GM23338 (cell line): ENCODE data around the gene PLS1. TPM values are rescaled to one million over a fixed set of nuclear protein-coding genes. Genes with fewer than 3 reads are reported as not detected.

ENCODE experiments used
- ATAC-seq: fragments of 200-7000 bp; cut with Tn5 transposase; 3 replicates; pipeline ENCODE4 v1.9.1; 2020
- DNase-seq: peaks from one replicate; pipeline ENCODE4 v3.0.0-alpha.2; 2015; ENCODE audit warnings: low spot score
- H2AFZ ChIP-seq: fragments of 200-600 bp; sonication (generic); 2 replicates; pipeline ENCODE4 v1.8.0; 2016; ENCODE audit warnings: antibody characterized with exemption, mild to moderate bottlenecking, moderate library complexity
- H3F3A ChIP-seq: fragments of 200-600 bp; sonication (generic); replicated peaks from 2 replicates; pipeline ENCODE4 v1.8.0; 2017; ENCODE audit warnings: antibody characterized with exemption, mixed run types, low read depth
- H3K27ac ChIP-seq: fragments of 200-600 bp; sonication (generic); 2 replicates; pipeline ENCODE4 v1.6.1; 2016; ENCODE audit warnings: low read depth
- H3K27me3 ChIP-seq: fragments of 200-600 bp; sonication (generic); 2 replicates; pipeline ENCODE4 v1.8.0; 2016; ENCODE audit warnings: mild to moderate bottlenecking, mixed run types, moderate library complexity; ENCODE audit not compliant: insufficient read depth
- H3K36me3 ChIP-seq: fragments of 200-600 bp; sonication (generic); 2 replicates; pipeline ENCODE4 v1.8.0; 2016; ENCODE audit warnings: mild to moderate bottlenecking; ENCODE audit not compliant: insufficient read depth
- H3K4me1 ChIP-seq: fragments of 200-600 bp; sonication (generic); 2 replicates; pipeline ENCODE4 v1.8.0; 2016; ENCODE audit warnings: mild to moderate bottlenecking, moderate library complexity; ENCODE audit not compliant: insufficient read depth
- H3K4me2 ChIP-seq: fragments of 200-600 bp; sonication (generic); 2 replicates; pipeline ENCODE4 v1.7.1; 2017; ENCODE audit warnings: mixed run types
- H3K4me3 ChIP-seq: fragments of 200-600 bp; sonication (generic); 2 replicates; pipeline ENCODE4 v1.6.1; 2016; ENCODE audit warnings: mixed run types
- H3K79me2 ChIP-seq: fragments of 200-600 bp; sonication (generic); replicated peaks from 2 replicates; pipeline ENCODE4 v1.8.0; 2017; ENCODE audit warnings: mild to moderate bottlenecking; ENCODE audit not compliant: insufficient read depth
- H3K9me2 ChIP-seq: fragments of 200-600 bp; sonication (generic); 2 replicates; pipeline ENCODE4 v1.8.0; 2017; ENCODE audit not compliant: insufficient read depth
- H4K20me1 ChIP-seq: fragments of 200-600 bp; sonication (generic); replicated peaks from 2 replicates; pipeline ENCODE4 v1.8.0; 2017; ENCODE audit warnings: mild to moderate bottlenecking; ENCODE audit not compliant: insufficient read depth
- H3K27ac Mint-ChIP-seq: 2 replicates; pipeline ENCODE4 v1.8.0; 2020; ENCODE audit warnings: inconsistent platforms, mild to moderate bottlenecking, moderate library complexity, mixed read lengths
- H3K27me3 Mint-ChIP-seq: 3 replicates; pipeline ENCODE4 v1.8.0; 2022; ENCODE audit warnings: low read depth, mild to moderate bottlenecking, moderate library complexity, mixed read lengths, inconsistent platforms; ENCODE audit not compliant: insufficient read depth, poor library complexity
- H3K36me3 Mint-ChIP-seq: 3 replicates; pipeline ENCODE4 v1.8.0; 2021; ENCODE audit warnings: low read depth, mild to moderate bottlenecking, inconsistent platforms, moderate library complexity, mixed read lengths
- H3K4me1 Mint-ChIP-seq: 3 replicates; pipeline ENCODE4 v1.8.0; 2020; ENCODE audit warnings: mild to moderate bottlenecking, inconsistent platforms, mixed read lengths
- H3K4me3 Mint-ChIP-seq: 3 replicates; pipeline ENCODE4 v1.8.0; 2021; ENCODE audit warnings: moderate library complexity, mild to moderate bottlenecking, inconsistent platforms, mixed read lengths
- H3K9me3 Mint-ChIP-seq: 3 replicates; pipeline ENCODE4 v1.8.0; 2020; ENCODE audit warnings: moderate library complexity, mild to moderate bottlenecking, inconsistent platforms, mixed read lengths
- CREB1 ChIP-seq: fragments of 250-450 bp; sonication (Bioruptor Pico); IDR thresholded peaks from 2 replicates; pipeline ENCODE4 v1.5.0; 2020; ENCODE audit warnings: low read depth, mild to moderate bottlenecking, moderate library complexity
- EZH2 ChIP-seq: fragments of 200-600 bp; sonication (generic); IDR thresholded peaks from one replicate; pipeline ENCODE4 v1.8.0; 2017; ENCODE audit warnings: antibody characterized with exemption, mild to moderate bottlenecking, low read depth; ENCODE audit not compliant: unreplicated experiment
- JUNB ChIP-seq: IDR thresholded peaks from one replicate; pipeline ENCODE4 v1.6.1; 2016; ENCODE audit warnings: antibody characterized with exemption; ENCODE audit not compliant: unreplicated experiment
- STAT1 ChIP-seq: IDR thresholded peaks from one replicate; pipeline ENCODE4 v1.6.1; 2016; ENCODE audit warnings: antibody characterized with exemption; ENCODE audit not compliant: unreplicated experiment
- ZNF331 ChIP-seq: fragments of 250-450 bp; sonication (Bioruptor Pico); IDR thresholded peaks from 2 replicates; pipeline ENCODE4 v1.5.0; 2020; ENCODE audit warnings: low read depth, mild to moderate bottlenecking, moderate library complexity
- polyA plus RNA-seq: library from polyadenylated mRNA; unstranded; fragments of >200 nt; fragmentation: Nextera tagmentation; extraction: Ambion mirVana; gene quantifications from 2 replicates; pipeline ENCODE4 v1.2.1, GENCODE V29; 2016
- total RNA-seq: library from RNA; depleted of rRNA; stranded (reverse); fragments of >200 nt; shearing (Covaris generic); gene quantifications from 2 replicates; pipeline ENCODE4 v1.2.3, GENCODE V29; 2014
- TF ChIP-seq, protein P1 (sequence below): IDR thresholded peaks from one replicate; pipeline ENCODE4 v1.6.1; 2018; ENCODE audit warnings: antibody characterized with exemption; ENCODE audit not compliant: unreplicated experiment
- TF ChIP-seq, protein P2 (sequence below), 2 experiments: fragments of 200-600 bp in 1 of 2; sonication (generic) in 1 of 2; conservative IDR thresholded peaks; 2 replicates each; pipeline versions ENCODE4 v1.5.1 to v1.6.1; 2016 to 2017; ENCODE audit warnings: antibody characterized with exemption in 2 of 2, low read depth in 2 of 2, mild to moderate bottlenecking in 2 of 2, moderate library complexity in 1 of 2
- TF ChIP-seq, protein P3 (sequence below): IDR thresholded peaks from 2 replicates; pipeline ENCODE4 v1.6.1; 2016; ENCODE audit warnings: antibody characterized with exemption

The PLS1 gene
- total and polyA plus RNA-seq, 2 experiments from 2014 or later: 18.4 to 42.2 TPM

DNA sequence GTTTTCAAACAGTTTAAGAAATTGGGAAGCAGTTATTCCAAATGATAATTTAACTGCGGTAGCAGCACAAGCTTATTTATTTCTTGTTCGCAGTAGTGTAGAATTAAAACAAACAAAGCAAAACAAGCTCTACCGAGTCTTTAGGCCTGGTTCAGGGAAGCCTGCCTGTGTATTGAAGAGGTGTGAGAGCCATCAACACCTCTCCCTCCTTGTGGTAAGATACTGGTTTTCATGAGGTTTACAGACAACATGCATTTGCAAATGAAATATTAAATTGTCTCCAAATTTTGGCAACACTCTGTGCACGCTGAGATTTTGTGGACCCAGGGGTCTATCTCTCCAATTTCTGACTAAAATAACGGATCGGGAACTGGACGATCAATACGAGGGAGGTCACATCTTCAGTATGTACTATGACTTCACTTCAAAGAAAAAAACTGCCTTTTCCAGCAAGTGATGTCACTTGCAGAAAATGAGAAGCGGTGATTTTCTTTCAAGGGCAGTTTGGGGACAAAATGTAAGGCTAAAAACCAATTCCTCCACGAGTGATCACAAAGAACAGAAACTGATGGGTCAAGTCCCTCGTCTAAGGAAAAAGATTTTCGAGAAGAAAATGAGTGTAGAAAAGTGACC is 18.4 kb upstream of the PLS1 start (continued):
- TF ChIP-seq, protein P1, sequence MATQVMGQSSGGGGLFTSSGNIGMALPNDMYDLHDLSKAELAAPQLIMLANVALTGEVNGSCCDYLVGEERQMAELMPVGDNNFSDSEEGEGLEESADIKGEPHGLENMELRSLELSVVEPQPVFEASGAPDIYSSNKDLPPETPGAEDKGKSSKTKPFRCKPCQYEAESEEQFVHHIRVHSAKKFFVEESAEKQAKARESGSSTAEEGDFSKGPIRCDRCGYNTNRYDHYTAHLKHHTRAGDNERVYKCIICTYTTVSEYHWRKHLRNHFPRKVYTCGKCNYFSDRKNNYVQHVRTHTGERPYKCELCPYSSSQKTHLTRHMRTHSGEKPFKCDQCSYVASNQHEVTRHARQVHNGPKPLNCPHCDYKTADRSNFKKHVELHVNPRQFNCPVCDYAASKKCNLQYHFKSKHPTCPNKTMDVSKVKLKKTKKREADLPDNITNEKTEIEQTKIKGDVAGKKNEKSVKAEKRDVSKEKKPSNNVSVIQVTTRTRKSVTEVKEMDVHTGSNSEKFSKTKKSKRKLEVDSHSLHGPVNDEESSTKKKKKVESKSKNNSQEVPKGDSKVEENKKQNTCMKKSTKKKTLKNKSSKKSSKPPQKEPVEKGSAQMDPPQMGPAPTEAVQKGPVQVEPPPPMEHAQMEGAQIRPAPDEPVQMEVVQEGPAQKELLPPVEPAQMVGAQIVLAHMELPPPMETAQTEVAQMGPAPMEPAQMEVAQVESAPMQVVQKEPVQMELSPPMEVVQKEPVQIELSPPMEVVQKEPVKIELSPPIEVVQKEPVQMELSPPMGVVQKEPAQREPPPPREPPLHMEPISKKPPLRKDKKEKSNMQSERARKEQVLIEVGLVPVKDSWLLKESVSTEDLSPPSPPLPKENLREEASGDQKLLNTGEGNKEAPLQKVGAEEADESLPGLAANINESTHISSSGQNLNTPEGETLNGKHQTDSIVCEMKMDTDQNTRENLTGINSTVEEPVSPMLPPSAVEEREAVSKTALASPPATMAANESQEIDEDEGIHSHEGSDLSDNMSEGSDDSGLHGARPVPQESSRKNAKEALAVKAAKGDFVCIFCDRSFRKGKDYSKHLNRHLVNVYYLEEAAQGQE: no peak
- TF ChIP-seq STAT1: no peak

DNA sequence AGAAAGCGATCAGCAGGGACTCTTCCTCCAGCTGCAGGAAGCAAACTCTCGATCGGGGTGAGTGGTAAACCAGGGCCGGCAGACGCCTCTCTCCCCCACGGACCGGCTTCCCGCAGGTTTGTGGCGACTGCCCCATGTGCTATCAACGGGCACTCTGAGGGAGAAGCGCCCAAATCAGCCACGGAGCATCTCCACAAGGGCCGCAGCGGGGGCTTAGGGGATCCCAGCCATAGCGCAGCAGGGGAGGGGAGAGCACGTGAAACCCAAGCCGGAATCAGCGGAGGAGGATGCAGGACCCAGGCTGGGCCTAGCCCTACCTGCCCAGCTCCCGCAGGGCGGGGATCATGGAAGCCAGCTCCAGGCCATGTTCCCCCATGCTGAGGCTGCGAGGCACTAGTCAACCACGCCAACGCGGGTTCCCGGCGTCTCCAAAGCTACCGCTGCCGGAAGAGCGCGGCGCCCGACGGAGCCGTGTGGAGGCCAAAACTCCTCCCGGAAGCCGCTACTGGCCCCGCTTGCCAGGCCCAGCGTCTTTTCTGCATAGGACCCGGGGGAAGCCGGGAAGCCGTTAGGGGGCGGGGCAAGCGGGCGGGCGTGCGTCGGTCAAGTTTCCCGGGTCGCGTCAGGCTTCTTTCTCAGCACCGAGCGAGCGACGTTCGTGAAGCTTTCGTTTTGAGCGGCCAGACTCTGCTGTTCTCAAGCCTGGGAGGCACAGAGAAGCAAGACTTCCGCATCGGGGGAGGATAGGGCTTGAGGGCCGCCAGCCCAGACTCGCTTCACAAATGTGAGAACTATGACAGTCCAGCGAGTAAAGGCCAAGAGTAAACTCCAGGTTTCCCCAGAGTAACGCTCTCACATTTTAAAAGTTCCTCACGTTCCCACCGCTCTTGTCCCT is 17.6 kb upstream of the PLS1 start, which contains the start of gene ATR:
TSS of gene ATR (minus strand) at position 405 of the 895 bp plus-strand sequence. CDS start at position 376, 29 bp downstream.
- Mint-ChIP-seq H3K4me1 (peaks cover 36% of the 10 kb centered on the region), H3K27me3 (peaks cover 3% of the 10 kb centered on the region), H3K9me3 (no peaks in the 10 kb centered on the region), H3K27ac (peak within 1 kb of the TSS; percentile 98), H3K36me3 (peaks cover 5% of the 10 kb centered on the region; the same call in 2 of the 3 replicates), H3K4me3 (peak within 1 kb of the TSS; percentile 99)
- Histone ChIP-seq H3K79me2 (peaks cover 45% of the 10 kb centered on the region), H3K4me1 (peaks cover 11% of the 10 kb centered on the region), H3K36me3 (peaks cover 3% of the 10 kb centered on the region; the same call in 1 of the 2 replicates), H3K27me3 (no peaks in the 10 kb centered on the region), H3K4me3 (peak within 1 kb of the TSS; percentile 87), H3K27ac (peak within 1 kb of the TSS; percentile 98), H2AFZ (peak within 1 kb of the TSS; percentile 89), H3K4me2 (peak within 1 kb of the TSS; percentile 88), H4K20me1 (no peaks in the 10 kb centered on the region), H3F3A (no peaks in the 10 kb centered on the region; the same call in 1 of the 2 replicates), H3K9me2 (no peaks in the 10 kb centered on the region)
- ATAC-seq: peak; percentile 97
- peak; percentile 98 for DNase-seq
- TF ChIP-seq, protein P2, sequence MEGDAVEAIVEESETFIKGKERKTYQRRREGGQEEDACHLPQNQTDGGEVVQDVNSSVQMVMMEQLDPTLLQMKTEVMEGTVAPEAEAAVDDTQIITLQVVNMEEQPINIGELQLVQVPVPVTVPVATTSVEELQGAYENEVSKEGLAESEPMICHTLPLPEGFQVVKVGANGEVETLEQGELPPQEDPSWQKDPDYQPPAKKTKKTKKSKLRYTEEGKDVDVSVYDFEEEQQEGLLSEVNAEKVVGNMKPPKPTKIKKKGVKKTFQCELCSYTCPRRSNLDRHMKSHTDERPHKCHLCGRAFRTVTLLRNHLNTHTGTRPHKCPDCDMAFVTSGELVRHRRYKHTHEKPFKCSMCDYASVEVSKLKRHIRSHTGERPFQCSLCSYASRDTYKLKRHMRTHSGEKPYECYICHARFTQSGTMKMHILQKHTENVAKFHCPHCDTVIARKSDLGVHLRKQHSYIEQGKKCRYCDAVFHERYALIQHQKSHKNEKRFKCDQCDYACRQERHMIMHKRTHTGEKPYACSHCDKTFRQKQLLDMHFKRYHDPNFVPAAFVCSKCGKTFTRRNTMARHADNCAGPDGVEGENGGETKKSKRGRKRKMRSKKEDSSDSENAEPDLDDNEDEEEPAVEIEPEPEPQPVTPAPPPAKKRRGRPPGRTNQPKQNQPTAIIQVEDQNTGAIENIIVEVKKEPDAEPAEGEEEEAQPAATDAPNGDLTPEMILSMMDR (conservative IDR thresholded peaks at IDR 0.05; ENCODE audit: low read depth in 2 of 2): no peak
- TF ChIP-seq STAT1 (no peak), ZNF331 (no peak), CREB1 (CRISPR knock-in tag) (peak; percentile 81), EZH2 (no peak), JUNB (no peak)
- TF ChIP-seq, protein P3, sequence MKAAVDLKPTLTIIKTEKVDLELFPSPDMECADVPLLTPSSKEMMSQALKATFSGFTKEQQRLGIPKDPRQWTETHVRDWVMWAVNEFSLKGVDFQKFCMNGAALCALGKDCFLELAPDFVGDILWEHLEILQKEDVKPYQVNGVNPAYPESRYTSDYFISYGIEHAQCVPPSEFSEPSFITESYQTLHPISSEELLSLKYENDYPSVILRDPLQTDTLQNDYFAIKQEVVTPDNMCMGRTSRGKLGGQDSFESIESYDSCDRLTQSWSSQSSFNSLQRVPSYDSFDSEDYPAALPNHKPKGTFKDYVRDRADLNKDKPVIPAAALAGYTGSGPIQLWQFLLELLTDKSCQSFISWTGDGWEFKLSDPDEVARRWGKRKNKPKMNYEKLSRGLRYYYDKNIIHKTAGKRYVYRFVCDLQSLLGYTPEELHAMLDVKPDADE: peak; percentile 78
- TF ChIP-seq, protein P1: peak; percentile 27
